Raji (cell line): Measurements from ENCODE around the gene APCDD1.

ENCODE experiments used
- POLR2A ChIP-seq: IDR thresholded peaks from 2 replicates; pipeline ENCODE4 v1.6.1; 2011; ENCODE audit warnings: low read depth, low read length, control low read depth; ENCODE audit not compliant: insufficient read depth

APCDD1 gene

GRCh38 chr18:10421859-10422258 is 32.6 kb upstream of the APCDD1 start:
- TF ChIP-seq POLR2A: no peak

- no peak for TF ChIP-seq POLR2A
Observed at GRCh38 chr18:10422731-10423130, 31.7 kb upstream of the APCDD1 start.

DNA sequence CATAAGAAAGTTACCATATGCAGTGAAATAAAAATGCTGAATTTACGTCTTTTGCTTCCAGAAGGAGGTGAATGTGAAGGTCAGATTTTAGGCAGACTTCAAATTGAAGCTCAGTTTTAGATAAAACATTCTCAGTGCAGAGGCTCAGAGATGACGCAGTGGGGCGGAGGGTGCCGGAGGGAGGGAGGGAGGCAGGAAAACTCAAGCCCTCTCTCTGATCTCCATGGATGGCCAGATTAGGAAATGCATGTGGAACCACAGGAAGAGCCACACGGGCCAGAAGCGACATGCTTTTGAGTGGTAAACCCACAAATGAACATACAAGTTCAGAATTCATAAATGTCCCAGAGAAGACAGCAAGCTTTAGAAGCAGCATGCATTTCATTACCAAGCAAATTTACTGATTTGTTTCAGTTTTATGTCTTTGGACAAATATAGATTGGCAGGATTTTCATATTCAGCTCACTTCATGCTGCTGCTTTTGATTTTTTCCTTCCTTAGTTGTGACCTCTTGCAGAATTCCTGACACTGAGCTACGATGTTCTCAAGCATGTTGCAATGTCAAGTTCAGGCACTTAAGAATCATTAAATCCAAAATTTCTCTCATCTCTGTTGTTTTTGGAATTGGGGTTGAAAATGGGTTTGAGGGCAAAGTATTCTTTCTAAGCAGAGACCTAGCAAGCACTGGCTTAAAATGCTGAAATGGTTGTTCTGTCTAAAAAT is 29.7 kb upstream of the APCDD1 start:
- TF ChIP-seq POLR2A: no peak

DNA sequence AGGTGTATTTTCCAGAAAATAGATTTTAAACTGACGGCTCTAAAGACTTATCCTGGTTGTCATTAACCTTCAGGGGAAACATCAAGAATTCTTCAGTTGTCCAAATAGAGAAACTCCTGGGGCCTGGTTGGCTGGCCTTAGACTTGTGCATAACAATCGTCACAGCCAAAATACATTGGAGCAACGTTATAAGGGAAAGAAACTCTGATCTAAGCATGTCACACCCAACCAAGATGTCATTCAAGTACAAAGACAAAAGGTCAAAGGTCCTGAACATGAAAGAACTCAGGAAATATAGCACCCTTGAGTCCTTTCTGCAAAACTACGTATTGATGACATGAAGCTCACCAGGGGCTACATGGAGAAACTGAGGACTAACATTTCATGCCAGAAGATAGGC is 23.8 kb upstream of the APCDD1 start:
- no peak for TF ChIP-seq POLR2A

DNA sequence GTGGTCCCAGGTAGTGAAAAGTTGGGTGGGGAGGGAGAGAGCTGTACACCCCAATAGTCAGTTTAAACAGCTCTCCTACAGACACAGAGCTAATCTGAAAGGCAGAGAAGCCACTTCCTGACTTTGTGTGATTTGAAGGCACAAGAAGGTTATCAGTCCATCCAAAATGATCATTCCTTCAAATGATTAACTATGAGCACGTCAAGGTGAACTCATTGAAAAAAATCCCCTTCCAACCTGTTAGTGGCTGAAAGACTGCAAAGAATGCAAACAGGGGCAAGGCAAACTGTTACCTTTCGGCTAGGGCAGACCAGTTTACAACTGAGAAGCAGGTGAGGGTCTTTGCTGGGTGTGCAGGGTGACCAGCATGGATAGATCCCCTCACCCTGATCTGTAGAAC is 22.8 kb upstream of the APCDD1 start:
- no peak for TF ChIP-seq POLR2A

DNA sequence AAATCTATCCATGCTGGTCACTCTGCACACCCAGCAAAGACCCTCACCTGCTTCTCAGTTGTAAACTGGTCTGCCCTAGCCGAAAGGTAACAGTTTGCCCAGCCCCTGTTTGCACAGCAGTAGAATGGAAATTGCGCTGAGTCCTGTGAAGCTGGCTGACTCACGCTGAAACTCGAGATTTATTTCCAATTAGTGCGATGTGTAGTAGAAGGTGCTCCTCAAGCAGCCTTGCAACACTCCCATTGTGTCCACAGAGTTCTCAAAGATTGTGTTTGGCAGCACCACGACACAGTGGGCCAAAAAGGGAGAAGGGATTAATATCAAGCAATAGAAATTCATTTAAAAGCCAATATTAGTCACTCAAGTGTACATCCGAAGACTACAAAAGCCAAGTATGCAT is 21.7 kb upstream of the APCDD1 start:
- no peak for TF ChIP-seq POLR2A

- no peak for TF ChIP-seq POLR2A
Observed at GRCh38 chr18:10436160-10436559, 18.3 kb upstream of the APCDD1 start.

DNA sequence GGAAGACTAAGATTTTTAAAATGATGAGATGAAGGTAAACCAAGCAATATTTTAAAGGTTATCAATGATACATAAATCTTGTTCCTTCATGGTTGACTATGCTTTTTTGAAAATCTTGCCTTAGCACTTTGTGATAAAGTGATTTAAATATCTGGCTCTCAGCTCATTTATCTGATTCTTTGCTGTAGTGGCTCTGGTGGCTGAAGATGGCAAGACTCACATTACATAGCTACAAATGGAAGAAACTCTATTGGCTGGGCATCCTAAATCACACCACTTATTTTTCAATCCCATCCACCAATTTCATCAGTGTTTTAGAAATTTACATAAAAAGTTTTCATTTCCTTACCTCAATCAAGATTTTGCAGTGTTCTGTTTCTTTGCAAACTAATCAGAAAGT is 16.6 kb upstream of the APCDD1 start:
- no peak for TF ChIP-seq POLR2A

GRCh38 chr18:10439898-10440297 is 14.5 kb upstream of the APCDD1 start:
- TF ChIP-seq POLR2A: no peak

- TF ChIP-seq POLR2A: no peak
Observed at GRCh38 chr18:10440884-10441283, 13.6 kb upstream of the APCDD1 start.

DNA sequence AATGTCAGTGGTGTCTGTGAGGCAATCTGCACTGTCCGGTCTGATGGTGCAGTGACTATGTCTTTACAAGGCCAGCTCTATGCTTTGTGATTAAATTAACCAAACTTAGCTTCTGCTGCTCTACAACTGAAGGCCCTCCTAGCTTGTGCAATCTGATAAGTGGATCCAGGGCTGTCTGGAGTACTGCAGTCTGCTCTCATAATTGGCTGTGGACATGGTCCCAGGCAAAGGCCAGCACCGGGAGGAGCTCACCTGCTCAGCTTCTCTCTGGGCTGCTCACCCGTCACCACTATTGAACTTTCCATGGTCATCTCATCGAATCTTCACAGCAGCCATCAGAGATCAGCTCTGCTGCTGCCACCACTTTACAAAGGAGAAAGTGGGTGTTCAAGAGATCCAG is 13.0 kb upstream of the APCDD1 start:
- TF ChIP-seq POLR2A: no peak

GRCh38 chr18:10442551-10442971 is 11.9 kb upstream of the APCDD1 start:
- no peak for TF ChIP-seq POLR2A

DNA sequence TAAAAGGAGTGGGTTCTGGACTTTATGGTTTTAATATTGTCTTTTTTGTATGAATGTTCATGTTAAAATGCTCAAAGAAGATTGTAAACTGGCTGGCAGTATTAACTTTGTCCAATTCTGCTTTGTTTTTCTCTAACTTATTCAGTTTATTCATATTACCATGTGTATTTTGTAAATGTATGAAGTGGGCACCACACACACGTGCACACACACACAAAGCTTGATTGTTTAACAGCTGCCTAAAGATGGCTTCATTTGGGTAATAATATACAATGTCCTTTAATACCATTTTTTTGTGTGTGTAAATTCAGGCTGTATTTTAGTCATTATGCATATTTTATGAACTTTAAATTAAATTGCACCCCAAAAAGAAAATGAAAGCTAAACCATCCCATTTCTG is 11.4 kb upstream of the APCDD1 start:
- no peak for TF ChIP-seq POLR2A

- no peak for TF ChIP-seq POLR2A
Observed at GRCh38 chr18:10444314-10445006, 10.0 kb upstream of the APCDD1 start.

DNA sequence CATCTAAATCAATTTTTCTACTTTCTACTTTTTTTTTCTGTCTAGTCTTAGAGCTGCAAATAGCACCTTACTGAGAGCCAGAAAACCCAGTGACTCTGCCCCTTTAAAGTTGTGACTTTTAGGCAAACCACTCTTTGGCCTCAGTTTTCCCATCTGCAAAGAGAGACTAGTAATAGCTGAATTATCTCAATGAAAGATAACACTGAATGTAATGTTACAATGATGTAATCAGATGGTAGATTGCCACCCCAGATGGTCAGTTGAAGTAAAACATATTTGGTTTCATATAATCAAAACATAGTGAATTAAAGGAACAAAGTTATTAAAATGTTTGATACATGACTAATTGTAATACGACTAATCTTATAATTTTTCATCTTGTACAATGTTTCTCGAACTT is 5.0 kb upstream of the APCDD1 start:
- TF ChIP-seq POLR2A: no peak

DNA sequence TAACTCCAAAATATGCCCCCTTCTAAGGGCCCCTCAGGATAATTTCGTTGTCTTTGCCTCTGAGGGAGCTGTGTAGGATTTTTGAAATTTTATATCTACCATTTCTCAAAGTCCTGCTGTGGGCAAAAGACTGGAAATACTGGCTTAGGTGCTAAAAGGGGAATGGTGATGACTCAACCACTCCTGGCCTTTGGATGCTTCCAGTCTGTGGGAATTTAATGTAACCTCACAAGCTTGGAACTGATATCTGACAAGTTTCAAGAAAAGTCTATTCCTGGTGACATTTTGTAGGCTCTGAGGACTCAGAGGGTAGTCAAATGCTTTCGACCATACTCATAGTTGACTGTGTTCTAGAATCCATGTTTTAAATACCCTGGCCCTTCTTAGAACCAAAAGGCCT is 3.4 kb upstream of the APCDD1 start:
- TF ChIP-seq POLR2A: no peak
